Adrenal gland (tissue), 12 donors: ENCODE measurements around the gene CNTNAP2. TPM values are rescaled to one million over a fixed set of nuclear protein-coding genes. Genes with fewer than 3 reads are reported as not detected.

ENCODE experiments used
- DNase-seq, 7 donors: peaks; one replicate each; pipeline ENCODE4 v3.0.0-alpha.2; 2019 to 2020
- H3K27ac ChIP-seq, 5 donors: fragments of 200-600 bp; sonication (generic) in 4 of 5; 1 replicate in 3 of 5; 2 replicates in 2 of 5; pipeline versions ENCODE4 v1.5.1 to v1.8.0; 2016 to 2020; ENCODE audit warnings: mild to moderate bottlenecking in 1 of 5
- H3K27me3 ChIP-seq: fragments of 200-600 bp; 2 replicates; pipeline ENCODE4 v1.8.0; 2021
- H3K36me3 ChIP-seq, 2 donors: fragments of 200-600 bp; replicated peaks in 1 of 2; 1 replicate in 1 of 2; 2 replicates in 1 of 2; pipeline versions ENCODE4 v1.5.1 to v1.8.0; 2018 to 2022
- H3K4me1 ChIP-seq, 2 donors: fragments of 200-600 bp; replicated peaks in 1 of 2; 1 replicate in 1 of 2; 2 replicates in 1 of 2; pipeline versions ENCODE4 v1.5.1 to v1.8.0; 2018 to 2021
- H3K4me3 ChIP-seq, 4 donors: fragments of 200-600 bp; sonication (generic) in 3 of 4; one replicate each; pipeline ENCODE4 v1.5.1; 2016 to 2018
- H3K9me3 ChIP-seq, 3 donors: fragments of 200-600 bp; sonication (generic) in 1 of 3; replicated peaks in 1 of 3; 1 replicate in 2 of 3; 2 replicates in 1 of 3; pipeline versions ENCODE4 v1.5.1 to v1.8.0; 2016 to 2021
- CTCF ChIP-seq, 6 experiments: fragments of 450-650 bp in 4 of 6; fragments of 200-600 bp in 2 of 6; sonication (generic) in 1 of 6; IDR thresholded peaks; 1 replicate in 5 of 6; 2 replicates in 1 of 6; pipeline versions ENCODE4 v1.5.1 to v1.8.0; 2016 to 2021; ENCODE audit warnings: antibody characterized with exemption in 6 of 6, mild to moderate bottlenecking in 2 of 6, moderate library complexity in 1 of 6
- POLR2A ChIP-seq, 2 donors: fragments of 450-650 bp; IDR thresholded peaks; one replicate each; pipeline ENCODE4 v1.6.1; 2017; ENCODE audit warnings: antibody characterized with exemption in 2 of 2, mild to moderate bottlenecking in 2 of 2, moderate library complexity in 1 of 2
- WGBS, 4 donors: extraction: QIAGEN DNeasy Blood & Tissue Kit in 2 of 4; methylation state at CpG; one replicate each; pipeline versions ENCODE4 v1.1.5 to v1.1.7; 2013 to 2017; 5-methylcytosine and 5-hydroxymethylcytosine counted together
- intact Hi-C, 2 donors: fragments of 100-400 bp; cut with DNase I; formaldehyde crosslinking; loops; one replicate each; pipeline versions ENCODE4 v1.14.1 to v1.15.0; 2022 to 2023
- polyA plus RNA-seq, 3 donors: library from polyadenylated mRNA; stranded (reverse); fragments of 200-250 nt in 2 of 3; fragments of 350-450 nt in 1 of 3; fragmentation: Illumina TruSeq in 1 of 3; extraction: RNeasy Lipid Tissue Mini Kit (QIAGEN cat#74804) in 1 of 3; gene quantifications; one replicate each; pipeline ENCODE4 v1.2.3, GENCODE V29; 2013 to 2014
- total RNA-seq, 9 donors: library from RNA; depleted of rRNA in 4 of 9; stranded (reverse); fragments of >200 nt in 4 of 9; fragments of 120-200 nt in 1 of 9; fragmentation: NEBNext Ultra II Directional in 1 of 9; extraction: Animal tissue kit (Norgen Biotek cat#: 25700) in 1 of 9; gene quantifications; one replicate each; pipeline versions ENCODE4 v1.1.0 to v1.2.4, GENCODE V29; 2013 to 2023
- donor health status: healthy with polysubstance abuse.
- donor health status: Bipolar disorder and iron deficiency.
- donor health status: DM: yes; HTN: yes; CAD: no.
- donor health status: DM: no; HTN: no; CAD: no.
- donor health status: DM: no; HTN: no; CAD: no.
- donor health status: DM: yes; HTN: yes; CAD: no.

CNTNAP2 gene
- total and polyA plus RNA-seq, 12 donors = 0.14 to 6.3 (median 1.8) TPM; not detected in 2

- Histone ChIP-seq H3K9me3 (peaks cover 0 to 4% (median 0%) of the 10 kb centered on the region in 3 donors), H3K36me3 (no peaks in the 10 kb centered on the region), H3K4me3 (no peak overlapping the region), H3K27me3 (no peaks in the 10 kb centered on the region), H3K4me1 (no peaks in the 10 kb centered on the region), H3K27ac (no peak overlapping the region)
- intact Hi-C loops = no loop called here
- DNase-seq = no peak
- TF ChIP-seq CTCF (IDR thresholded peaks at IDR 0.05) (no peak), POLR2A (IDR thresholded peaks at IDR 0.05) (no peak)
- WGBS, 4 donors = 44 to 64% (median 52%) methylated on average over 1 of the region's 1 CpG
Measured at GRCh38 chr7:146626912-146627311, 510.3 kb downstream of the CNTNAP2 start.

- intact Hi-C loops = no loop called here
- no peaks in the 10 kb centered on the region for H3K4me1 ChIP-seq
- DNase-seq = no peak
- H3K4me3 ChIP-seq = no peak overlapping the region
- H3K9me3 ChIP-seq = no peaks in the 10 kb centered on the region
- no peak for TF ChIP-seq POLR2A (IDR thresholded peaks at IDR 0.05)
- no peak for TF ChIP-seq CTCF (IDR thresholded peaks at IDR 0.05)
- H3K27ac ChIP-seq = no peak overlapping the region
- no peaks in the 10 kb centered on the region for H3K36me3 ChIP-seq
- H3K27me3 ChIP-seq = no peaks in the 10 kb centered on the region
- 56 to 65% (median 62%) methylated on average over 7 of the region's 7 CpGs for WGBS, 4 donors
Measured at GRCh38 chr7:146635205-146636032, 518.8 kb downstream of the CNTNAP2 start.

DNA sequence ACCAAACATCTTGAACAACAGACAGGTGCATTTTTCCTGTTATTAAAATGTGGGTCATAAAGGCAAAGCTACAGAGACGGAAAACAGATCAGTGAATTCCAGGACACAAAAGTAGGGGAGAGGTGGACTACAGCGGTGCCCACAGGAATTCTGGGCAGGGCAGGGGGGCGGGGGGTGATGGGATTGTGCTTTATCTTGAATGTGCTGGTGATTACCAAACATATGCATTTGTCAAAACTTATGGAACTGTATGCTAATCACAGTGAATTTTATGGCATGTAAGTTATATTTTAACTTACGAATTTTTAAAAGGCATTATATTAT, 519.4 kb downstream of the CNTNAP2 start:
- Histone ChIP-seq H3K27ac (no peak overlapping the region), H3K27me3 (no peaks in the 10 kb centered on the region), H3K4me1 (no peaks in the 10 kb centered on the region), H3K36me3 (no peaks in the 10 kb centered on the region), H3K9me3 (no peaks in the 10 kb centered on the region), H3K4me3 (no peak overlapping the region)
- intact Hi-C loops = no loop called here
- TF ChIP-seq CTCF (IDR thresholded peaks at IDR 0.05) = no peak
- 54 to 77% (median 74%) methylated on average over 4 of the region's 4 CpGs for WGBS, 4 donors
- DNase-seq = no peak

DNA sequence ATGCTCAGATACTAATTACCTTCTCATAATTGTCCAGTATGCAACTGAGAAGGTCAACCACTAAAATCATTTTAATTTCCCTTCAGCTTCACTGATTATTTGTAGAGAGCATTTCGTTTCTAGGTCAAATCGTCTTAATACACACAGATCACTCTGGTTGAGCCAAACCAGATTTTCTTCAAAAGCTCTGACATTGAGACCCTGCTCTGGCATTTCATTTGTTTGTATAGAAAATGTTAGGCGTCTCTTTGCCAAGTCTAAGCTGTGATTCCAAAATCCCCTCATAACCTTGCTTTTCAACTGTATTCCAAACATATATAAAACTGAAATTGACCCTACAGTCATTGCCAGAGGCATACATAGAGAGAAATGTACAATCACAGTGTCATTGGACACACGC, 520.0 kb downstream of the CNTNAP2 start:
- 30 to 52% (median 51%) methylated on average over 4 of the region's 4 CpGs for WGBS, 4 donors
- TF ChIP-seq POLR2A (IDR thresholded peaks at IDR 0.05) = no peak
- TF ChIP-seq CTCF (IDR thresholded peaks at IDR 0.05) = no peak

More for the DNA sequence above, 520.0 kb downstream of the CNTNAP2 start:
- DNase-seq = no peak
- H3K4me3 ChIP-seq = no peak overlapping the region
- intact Hi-C loops = no loop called here
- H3K27me3 ChIP-seq = no peaks in the 10 kb centered on the region
- H3K36me3 ChIP-seq = no peaks in the 10 kb centered on the region
- H3K9me3 ChIP-seq = no peaks in the 10 kb centered on the region
- H3K4me1 ChIP-seq = no peaks in the 10 kb centered on the region
- H3K27ac ChIP-seq = no peak overlapping the region
